CD4-positive, alpha-beta T cell (primary cell): ENCODE results near the gene FAM170B. TPM values are rescaled to one million over a fixed set of nuclear protein-coding genes. Genes with fewer than 3 reads are reported as not detected.

Experiments used
- ATAC-seq: fragments of 200-7000 bp; cut with Tn5 transposase; one replicate; pipeline ENCODE4 v1.10.0; 2022; ENCODE audit warnings: mild to moderate bottlenecking; ENCODE audit not compliant: poor library complexity
- CTCF ChIA-PET: fragments of 350-600 bp; sonication (Branson Sonifier 250); formaldehyde crosslinking; loops from one replicate; lab custom pipeline; 2021; ENCODE audit warnings: antibody characterized with exemption, inconsistent platforms; lab: Charles Lee
- POLR2A ChIA-PET: fragments of 350-600 bp; sonication (Branson Sonifier 250); formaldehyde crosslinking; loops from one replicate; lab custom pipeline; 2021; ENCODE audit warnings: antibody characterized with exemption, inconsistent platforms; lab: Charles Lee
- DNase-seq, 14 experiments: peaks; one replicate each; pipeline ENCODE4 v3.0.0-alpha.2; 2013 to 2020; ENCODE audit warnings: mixed read lengths in 2 of 14
- H3K27ac ChIP-seq, 2 donors: one replicate each; pipeline versions ENCODE4 v1.5.1 to v1.7.0; 2013; ENCODE audit warnings: low read length in 2 of 2, low read depth in 1 of 2, mild to moderate bottlenecking in 1 of 2
- H3K27me3 ChIP-seq, 2 experiments: 1 replicate in 1 of 2; 2 replicates in 1 of 2; pipeline versions ENCODE4 v1.6.1 to v1.7.0; 2013; ENCODE audit warnings: low read length in 2 of 2, control low read depth in 1 of 2, mild to moderate bottlenecking in 1 of 2, moderate library complexity in 1 of 2; ENCODE audit not compliant: insufficient read depth in 2 of 2, control insufficient read depth in 1 of 2
- H3K36me3 ChIP-seq: one replicate; pipeline ENCODE4 v1.6.1; 2013; ENCODE audit warnings: low read length, control low read depth; ENCODE audit not compliant: insufficient read depth
- H3K4me1 ChIP-seq: one replicate; pipeline ENCODE4 v1.6.1; 2013; ENCODE audit warnings: low read length, control low read depth; ENCODE audit not compliant: insufficient read depth
- H3K4me3 ChIP-seq: one replicate; pipeline ENCODE4 v1.5.1; 2013; ENCODE audit warnings: mild to moderate bottlenecking, low read length, moderate library complexity
- H3K9me3 ChIP-seq, 2 experiments: 1 replicate in 1 of 2; 2 replicates in 1 of 2; pipeline versions ENCODE4 v1.6.1 to v1.7.0; 2013; ENCODE audit warnings: low read length in 2 of 2, mild to moderate bottlenecking in 2 of 2, control low read depth in 1 of 2, moderate library complexity in 1 of 2; ENCODE audit not compliant: control insufficient read depth in 1 of 2, insufficient read depth in 1 of 2
- H3K27ac Mint-ChIP-seq: one replicate; pipeline ENCODE4 v1.8.0; 2020; ENCODE audit warnings: mixed read lengths
- H3K27me3 Mint-ChIP-seq: one replicate; pipeline ENCODE4 v1.8.0; 2021; ENCODE audit warnings: mixed read lengths
- H3K36me3 Mint-ChIP-seq: one replicate; pipeline ENCODE4 v1.8.0; 2021; ENCODE audit warnings: low read depth, mixed read lengths
- H3K4me1 Mint-ChIP-seq: one replicate; pipeline ENCODE4 v1.8.0; 2021; ENCODE audit warnings: low read depth, mixed read lengths
- H3K4me3 Mint-ChIP-seq: one replicate; pipeline ENCODE4 v1.8.0; 2020; ENCODE audit warnings: mild to moderate bottlenecking, mixed read lengths
- H3K9me3 Mint-ChIP-seq: one replicate; pipeline ENCODE4 v1.8.0; 2020; ENCODE audit warnings: mixed read lengths
- CTCF ChIP-seq: fragments of 200-600 bp; IDR thresholded peaks from one replicate; pipeline ENCODE4 v1.8.0; 2022; ENCODE audit warnings: antibody characterized with exemption, mild to moderate bottlenecking
- intact Hi-C, 2 experiments: fragments of 100-400 bp; cut with DNase I in 1 of 2; cut with micrococcal nuclease in 1 of 2; formaldehyde crosslinking; loops; one replicate each; pipeline versions ENCODE4 v1.15.1 to v1.9.0; 2023 to 2025; cut with DNase I, micrococcal nuclease
- total RNA-seq, 174 experiments: library from RNA in 2 of 174; stranded (reverse) in 2 of 174; gene quantifications; one replicate each; pipeline ENCODE4 v1.2.3 and lab custom pipeline; 2021 to 2026

The FAM170B gene
- total RNA-seq, 2 experiments from 2014 or later = not detected

- peaks cover 2% of the 10 kb centered on the region for H3K4me1 ChIP-seq
- no peak for ATAC-seq
- intact Hi-C loops = loop anchor here in 1 of 2 experiments (2.0 to 10.0 kb wide), 3 partner anchors 181 to 801 kb away; no protein-coding TSS in a partner anchor
- H3K4me3 ChIP-seq = no peak overlapping the region
- Mint-ChIP-seq H3K4me1 (peaks cover 7% of the 10 kb centered on the region), H3K27me3 (no peaks in the 10 kb centered on the region), H3K36me3 (no peaks in the 10 kb centered on the region), H3K4me3 (no peak overlapping the region), H3K27ac (no peak overlapping the region), H3K9me3 (no peaks in the 10 kb centered on the region)
- no peaks in the 10 kb centered on the region for H3K9me3 ChIP-seq
- CTCF ChIA-PET = no interaction called here
- H3K36me3 ChIP-seq = no peaks in the 10 kb centered on the region
- TF ChIP-seq CTCF = no peak
- H3K27ac ChIP-seq = no peak overlapping the region
- DNase-seq = no peak
- no peaks in the 10 kb centered on the region for H3K27me3 ChIP-seq
- POLR2A ChIA-PET = no interaction called here
These were observed 32.1 kb upstream of the FAM170B start for GRCh38 chr10:49165821-49166483.

GRCh38 chr10:49165259-49165658, 31.4 kb upstream of the FAM170B start:
- intact Hi-C loops = loop anchor here in 1 of 2 experiments (2.0 to 10.0 kb wide), 3 partner anchors 180 to 800 kb away; no protein-coding TSS in a partner anchor
- POLR2A ChIA-PET = no interaction called here
- no peak overlapping the region for H3K27ac Mint-ChIP-seq

GRCh38 chr10:49164559-49165188, 30.9 kb upstream of the FAM170B start:
- H3K27me3 Mint-ChIP-seq = no peaks in the 10 kb centered on the region
- Histone ChIP-seq H3K4me3 (no peak overlapping the region), H3K27me3 (no peaks in the 10 kb centered on the region), H3K4me1 (peaks cover 2% of the 10 kb centered on the region), H3K9me3 (no peaks in the 10 kb centered on the region), H3K27ac (no peak overlapping the region), H3K36me3 (no peaks in the 10 kb centered on the region)
- no peak for TF ChIP-seq CTCF
- no peaks in the 10 kb centered on the region for H3K9me3 Mint-ChIP-seq
- ChIA-PET CTCF (no interaction called here), POLR2A (interaction anchor here (0.6 to 1.0 kb wide), 2 partner anchors 18 to 506 kb away, joined by 3 read pairs; no protein-coding TSS in a partner anchor)
- intact Hi-C loops = loop anchor here (1.0 to 10.0 kb wide), 4 partner anchors 180 to 800 kb away; no protein-coding TSS in a partner anchor
- H3K27ac Mint-ChIP-seq = no peak overlapping the region
- DNase-seq (peak in 9 of 14 experiments; percentile 11 to 54 (median 27)), ATAC-seq (peak; percentile 78)
- H3K36me3 Mint-ChIP-seq = no peaks in the 10 kb centered on the region
- H3K4me1 Mint-ChIP-seq = peaks cover 7% of the 10 kb centered on the region
- H3K4me3 Mint-ChIP-seq = no peak overlapping the region

More at GRCh38 chr10:49165259-49165658, 31.4 kb upstream of the FAM170B start:
- no peak overlapping the region for H3K4me3 Mint-ChIP-seq
- peaks cover 7% of the 10 kb centered on the region for H3K4me1 Mint-ChIP-seq
- Histone ChIP-seq H3K27me3 (no peaks in the 10 kb centered on the region), H3K4me1 (peaks cover 2% of the 10 kb centered on the region), H3K36me3 (no peaks in the 10 kb centered on the region), H3K27ac (no peak overlapping the region), H3K9me3 (no peaks in the 10 kb centered on the region), H3K4me3 (no peak overlapping the region)
- H3K27me3 Mint-ChIP-seq = no peaks in the 10 kb centered on the region
- no peaks in the 10 kb centered on the region for H3K36me3 Mint-ChIP-seq
- no peak for ATAC-seq
- no peak for TF ChIP-seq CTCF
- DNase-seq = no peak
- H3K9me3 Mint-ChIP-seq = no peaks in the 10 kb centered on the region
- CTCF ChIA-PET = no interaction called here
